Adipocyte (in vitro differentiated cells): ENCODE data around the gene TSPEAR.
"Not testable (repeated sequence)": the region's sequence is repeated elsewhere in the genome, so short reads cannot be mapped to it uniquely, and the experiment has no call there.

Source experiments
- DNase-seq: peaks from one replicate; pipeline ENCODE4 v3.0.0-alpha.2; 2015; ENCODE audit warnings: low read depth
- H3K27me3 ChIP-seq: replicated peaks from 2 replicates; pipeline ENCODE4 v1.7.0; 2013; ENCODE audit warnings: mild to moderate bottlenecking, low read length, moderate library complexity; ENCODE audit not compliant: control insufficient read depth, insufficient read depth
- H3K36me3 ChIP-seq: 2 replicates; pipeline ENCODE4 v1.7.0; 2013; ENCODE audit warnings: low read length, mild to moderate bottlenecking, moderate library complexity; ENCODE audit not compliant: control insufficient read depth, insufficient read depth, severe bottlenecking
- H3K4me1 ChIP-seq: 2 replicates; pipeline ENCODE4 v1.7.0; 2013; ENCODE audit warnings: mild to moderate bottlenecking, low read length, moderate library complexity; ENCODE audit not compliant: control insufficient read depth, insufficient read depth
- H3K4me3 ChIP-seq: 2 replicates; pipeline ENCODE4 v1.7.0; 2013; ENCODE audit warnings: mild to moderate bottlenecking, low read length, moderate library complexity
- H3K9ac ChIP-seq: 2 replicates; pipeline ENCODE4 v1.7.0; 2013; ENCODE audit warnings: mild to moderate bottlenecking, low read length, moderate library complexity
- H3K9me3 ChIP-seq: 2 replicates; pipeline ENCODE4 v1.7.0; 2013; ENCODE audit warnings: mild to moderate bottlenecking, low read length, moderate library complexity; ENCODE audit not compliant: control insufficient read depth

Gene TSPEAR

GRCh38 chr21:44670642-44671432 is 40.5 kb downstream of the TSPEAR start:
- Histone ChIP-seq H3K27me3 (no peaks in the 10 kb centered on the region), H3K36me3 (no peaks in the 10 kb centered on the region), H3K9ac (no peak overlapping the region), H3K9me3 (peaks cover 26% of the 10 kb centered on the region), H3K4me3 (no peak overlapping the region), H3K4me1 (no peaks in the 10 kb centered on the region)
- no peak for DNase-seq

GRCh38 chr21:44667612-44668011 is 43.8 kb downstream of the TSPEAR start:
- Histone ChIP-seq H3K9ac (no peak overlapping the region), H3K27me3 (no peaks in the 10 kb centered on the region), H3K4me3 (no peak overlapping the region), H3K4me1 (no peaks in the 10 kb centered on the region), H3K9me3 (peaks cover 28% of the 10 kb centered on the region), H3K36me3 (no peaks in the 10 kb centered on the region)
- DNase-seq: no peak

GRCh38 chr21:44666401-44667320 is 44.7 kb downstream of the TSPEAR start, which contains the start of gene KRTAP12-2:
Gene KRTAP12-2 (minus strand): TSS chr21:44666927. CDS start chr21:44666886, 41 bp downstream.
- Histone ChIP-seq H3K4me3 (no peak within 1 kb of the TSS), H3K36me3 (no peaks in the 10 kb centered on the region)
- no peak for DNase-seq

DNA sequence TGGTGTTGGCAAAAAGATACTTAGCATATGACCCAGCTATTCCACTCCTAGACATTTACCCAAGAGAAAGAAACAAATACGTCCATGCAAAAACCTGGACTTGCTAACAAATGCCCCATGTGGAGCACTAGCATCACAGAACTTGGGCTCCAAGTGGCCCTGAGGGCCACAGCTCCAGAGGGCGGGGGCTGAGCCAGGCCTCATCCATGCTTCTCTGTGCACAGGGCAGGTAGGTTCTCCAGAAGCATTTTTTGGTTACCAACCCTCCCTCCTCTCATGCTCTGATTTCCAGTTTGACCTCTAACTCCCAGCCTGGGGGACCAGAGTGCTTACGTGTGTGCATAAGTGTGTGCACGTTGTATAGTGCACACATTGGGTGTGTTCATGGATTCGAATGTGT is 46.7 kb downstream of the TSPEAR start:
- Histone ChIP-seq H3K4me1 (no peaks in the 10 kb centered on the region), H3K27me3 (no peaks in the 10 kb centered on the region), H3K4me3 (no peak overlapping the region), H3K36me3 (no peaks in the 10 kb centered on the region), H3K9me3 (peaks cover 25% of the 10 kb centered on the region), H3K9ac (no peak overlapping the region)
- no peak for DNase-seq

More at GRCh38 chr21:44666401-44667320, 44.7 kb downstream of the TSPEAR start, which contains the start of gene KRTAP12-2:
- H3K9ac ChIP-seq: no peak within 1 kb of the TSS
- no peaks in the 10 kb centered on the region for H3K4me1 ChIP-seq
- H3K27me3 ChIP-seq: no peaks in the 10 kb centered on the region
- H3K9me3 ChIP-seq: peaks cover 25% of the 10 kb centered on the region

DNA sequence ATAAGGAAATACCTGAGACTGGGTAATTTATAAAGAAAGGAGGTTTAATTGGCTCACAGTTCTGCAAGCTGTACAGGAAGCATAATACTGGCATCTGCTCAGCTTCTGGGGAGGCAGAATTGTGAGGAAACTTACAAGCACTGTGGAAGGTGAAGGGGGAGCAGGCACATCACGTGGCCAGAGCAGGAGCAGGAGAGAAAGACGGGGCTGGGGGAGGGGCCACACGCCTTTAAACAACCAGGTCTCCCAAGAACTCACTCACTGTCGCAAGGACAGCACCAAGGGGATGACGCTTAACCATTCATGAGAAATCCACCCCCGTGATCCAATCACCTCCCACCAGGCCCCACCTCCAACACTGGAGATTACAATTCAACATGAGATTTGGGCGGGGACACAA is 49.8 kb downstream of the TSPEAR start:
- peaks cover 21% of the 10 kb centered on the region for H3K9me3 ChIP-seq
- H3K4me1 ChIP-seq, H3K4me3 ChIP-seq, H3K36me3 ChIP-seq, H3K9ac ChIP-seq, DNase-seq, H3K27me3 ChIP-seq: not testable (repeated sequence)

- H3K9ac ChIP-seq: no peak overlapping the region
- peaks cover 3% of the 10 kb centered on the region for H3K27me3 ChIP-seq
- no peaks in the 10 kb centered on the region for H3K36me3 ChIP-seq
- no peaks in the 10 kb centered on the region for H3K4me1 ChIP-seq
- H3K4me3 ChIP-seq: no peak overlapping the region
- DNase-seq: no peak
- peaks cover 26% of the 10 kb centered on the region for H3K9me3 ChIP-seq
Observed at GRCh38 chr21:44658913-44659595, 52.3 kb downstream of the TSPEAR start.

DNA sequence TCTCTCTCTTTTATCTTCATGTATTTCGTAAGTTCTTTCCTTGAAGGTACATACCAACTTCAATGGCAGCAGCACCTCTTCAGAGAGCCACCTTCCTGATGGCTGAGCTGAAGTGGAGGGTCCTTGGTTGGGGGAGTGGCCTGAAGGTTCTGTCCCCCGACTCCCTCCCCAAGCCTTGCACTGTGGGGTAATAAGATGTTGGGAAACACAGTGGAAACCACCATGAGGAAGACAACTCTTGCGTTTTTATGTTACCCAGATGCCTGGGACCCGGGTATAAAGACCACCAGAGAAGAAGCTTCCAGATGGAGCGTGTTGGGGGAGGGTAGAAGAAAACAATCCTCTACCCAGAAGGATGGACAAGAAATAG is 52.8 kb downstream of the TSPEAR start:
- Histone ChIP-seq H3K9ac (no peak overlapping the region), H3K9me3 (peaks cover 21% of the 10 kb centered on the region), H3K4me3 (no peak overlapping the region), H3K4me1 (no peaks in the 10 kb centered on the region), H3K36me3 (no peaks in the 10 kb centered on the region), H3K27me3 (peaks cover 3% of the 10 kb centered on the region)
- no peak for DNase-seq

DNA sequence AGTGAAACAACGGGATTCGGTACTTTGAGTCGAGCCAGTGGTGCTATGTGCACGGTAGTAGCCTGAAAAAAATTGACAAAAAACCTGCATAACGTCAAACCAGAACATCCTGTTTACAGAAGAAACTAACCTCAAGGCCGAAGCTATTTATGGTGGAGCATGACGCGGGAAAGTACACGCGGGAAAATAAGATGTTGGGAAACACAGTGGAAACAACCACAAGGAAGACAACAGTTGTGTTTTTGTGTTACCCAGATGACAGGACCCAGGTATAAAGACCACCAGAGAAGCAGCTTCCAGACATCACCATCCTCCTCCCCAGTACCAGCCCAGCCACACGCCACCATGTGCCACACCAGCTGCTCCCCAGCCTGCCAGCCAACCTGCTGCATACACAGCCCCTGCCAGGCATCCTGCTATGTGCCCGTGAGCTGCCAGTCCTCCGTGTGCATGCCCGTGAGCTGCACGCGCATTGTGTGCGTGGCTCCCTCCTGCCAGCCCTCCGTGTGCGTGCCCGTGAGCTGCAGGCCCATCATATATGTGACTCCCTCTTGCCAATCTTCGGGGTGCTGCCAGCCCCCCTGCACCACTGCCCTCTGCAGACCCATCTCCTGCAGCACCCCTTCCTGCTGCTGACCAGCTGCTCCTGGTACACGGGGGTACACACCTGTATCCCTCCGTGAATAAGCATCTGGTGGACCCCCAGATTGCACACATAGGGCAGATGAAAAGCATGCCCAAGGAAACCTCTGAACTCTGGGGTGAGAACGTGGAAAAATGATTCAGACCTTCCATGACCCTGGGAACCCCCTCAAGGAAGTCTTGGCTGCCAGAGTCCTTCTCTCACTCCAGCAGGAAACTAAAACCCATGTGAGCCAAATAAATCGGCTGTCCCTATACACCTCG is 53.5 kb downstream of the TSPEAR start, which contains the start of gene KRTAP12-3:
TSS of gene KRTAP12-3 (plus strand) at position 298 of the 906 bp plus-strand sequence. CDS start at position 346, 48 bp downstream.
- no peak within 1 kb of the TSS for H3K9ac ChIP-seq
- H3K9me3 ChIP-seq: peaks cover 17% of the 10 kb centered on the region
- no peak within 1 kb of the TSS for H3K4me3 ChIP-seq
- no peaks in the 10 kb centered on the region for H3K36me3 ChIP-seq
- peaks cover 3% of the 10 kb centered on the region for H3K27me3 ChIP-seq
- DNase-seq: no peak
- H3K4me1 ChIP-seq: no peaks in the 10 kb centered on the region

DNA sequence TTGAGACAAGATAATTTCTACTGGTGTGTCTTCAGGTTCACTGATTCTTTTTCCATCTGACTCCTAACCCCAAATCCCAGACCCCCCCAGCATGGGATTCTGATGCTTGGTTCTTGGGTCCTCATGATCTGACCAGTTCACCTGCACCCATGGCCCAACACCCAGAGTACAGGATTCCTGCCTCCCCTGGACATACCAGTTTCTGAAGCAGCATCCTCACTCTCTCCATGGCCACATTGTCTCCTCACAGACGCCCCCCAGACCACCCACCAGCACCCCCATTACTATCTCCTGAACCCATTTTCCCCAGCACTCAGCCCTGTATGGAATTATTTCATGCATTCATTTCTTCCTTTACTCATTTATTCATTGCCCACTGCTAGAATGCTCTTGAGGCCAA is 54.5 kb downstream of the TSPEAR start:
- H3K4me3 ChIP-seq: no peak overlapping the region
- H3K9ac ChIP-seq: no peak overlapping the region

DNA sequence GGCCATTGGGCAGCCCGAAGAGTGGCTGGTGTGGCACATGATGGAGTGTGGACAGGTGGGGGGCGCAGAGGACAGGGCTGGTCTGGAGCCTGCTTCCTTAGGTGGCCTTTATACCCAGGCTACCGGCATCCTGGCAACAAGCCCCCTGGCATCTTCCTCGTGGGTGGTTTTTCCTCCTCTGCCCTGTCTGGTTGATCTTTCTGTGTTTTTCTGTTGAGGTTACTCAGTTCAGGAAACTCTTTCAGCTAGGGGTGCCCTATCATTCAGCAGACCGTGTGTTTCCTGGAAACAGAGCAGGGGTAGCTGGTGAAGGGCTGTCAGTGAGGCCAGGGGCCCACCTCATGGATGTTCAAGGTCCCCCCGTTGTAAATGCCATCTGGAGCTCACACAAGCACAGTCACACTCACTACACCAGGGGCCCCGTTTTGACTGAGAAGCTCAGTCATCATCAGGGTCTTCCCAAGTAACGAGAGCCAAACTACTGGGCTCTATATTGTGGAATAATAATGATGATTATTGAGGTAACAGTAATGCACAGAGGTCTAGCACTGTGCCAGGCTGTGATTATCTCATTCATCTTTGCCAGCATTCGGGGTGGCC is 56.7 kb downstream of the TSPEAR start, which contains the start of gene KRTAP12-4:
TSS of gene KRTAP12-4 (minus strand) at position 84 of the 600 bp plus-strand sequence. CDS start at position 39, 45 bp downstream.
- peaks cover 14% of the 10 kb centered on the region for H3K9me3 ChIP-seq
- no peaks in the 10 kb centered on the region for H3K36me3 ChIP-seq
- H3K4me1 ChIP-seq: no peaks in the 10 kb centered on the region
- peaks cover 3% of the 10 kb centered on the region for H3K27me3 ChIP-seq
- DNase-seq: no peak
- H3K9ac ChIP-seq: no peak within 1 kb of the TSS
- no peak within 1 kb of the TSS for H3K4me3 ChIP-seq

More for the DNA sequence above, 54.5 kb downstream of the TSPEAR start:
- Histone ChIP-seq H3K4me1 (no peaks in the 10 kb centered on the region), H3K9me3 (peaks cover 14% of the 10 kb centered on the region), H3K36me3 (no peaks in the 10 kb centered on the region), H3K27me3 (peaks cover 3% of the 10 kb centered on the region)
- no peak for DNase-seq
